Measurements from ENCODE around the gene TMEM201. TPM values are rescaled to one million over a fixed set of nuclear protein-coding genes. Genes with fewer than 3 reads are reported as not detected.

TMEM201 gene
- total and polyA plus RNA-seq, 2 of the 13 experiments (the other 11 are each of a cell fraction or from before 2014, with no cell fraction given) = 1.5 to 8.2 TPM

- TF ChIP-seq ZSCAN21 (CRISPR knock-in tag; IDR thresholded peaks at IDR 0.05; ENCODE audit: borderline replicate concordance) (peak; percentile 77; the same call in 1 of the 2 replicates), ZNF282 (IDR thresholded peaks at IDR 0.05; ENCODE audit: partially characterized antibody) (no peak), KDM2A (CRISPR knock-in tag; IDR thresholded peaks at IDR 0.05; ENCODE audit: borderline replicate concordance, low read depth) (peak; percentile 41; the same call in 1 of the 2 replicates), HIVEP1 (CRISPR knock-in tag; IDR thresholded peaks at IDR 0.05) (0 out of 2 replicates have a peak, but pooled peaks have one; percentile 28), ZBTB43 (CRISPR knock-in tag; conservative IDR thresholded peaks at IDR 0.05) (0 out of 2 replicates have a peak, but pooled peaks have one; percentile 30), RFX1 (IDR thresholded peaks at IDR 0.05) (no peak), CHD2 (IDR thresholded peaks at IDR 0.05; ENCODE audit: low read depth, low read length) (peak; percentile 93), RBM39 (IDR thresholded peaks at IDR 0.05; ENCODE audit: low read depth, low read length, poor library complexity, severe bottlenecking) (no peak), ZFP36L1 (CRISPR knock-in tag; IDR thresholded peaks at IDR 0.05) (peak; percentile 69; the same call in 1 of the 2 replicates), JUND (CRISPR knock-in tag; IDR thresholded peaks at IDR 0.05) (no peak), SIN3B (IDR thresholded peaks at IDR 0.05; ENCODE audit: low read length) (0 out of 2 replicates have a peak, but pooled peaks have one; percentile 29), CHCHD3 (CRISPR knock-in tag; IDR thresholded peaks at IDR 0.05) (no peak), DRAP1 (CRISPR knock-in tag; IDR thresholded peaks at IDR 0.05) (peak; percentile 87), HOXA9 (CRISPR knock-in tag; IDR thresholded peaks at IDR 0.05; ENCODE audit: borderline replicate concordance) (0 out of 2 replicates have a peak, but pooled peaks have one; percentile 13), SIN3A (IDR thresholded peaks at IDR 0.05; ENCODE audit: borderline replicate concordance, low read depth, low read length) (peak; percentile 76), SRY (CRISPR knock-in tag; IDR thresholded peaks at IDR 0.05) (peak; percentile 60), NFYB (CRISPR knock-in tag; IDR thresholded peaks at IDR 0.05) (peak; percentile 81), ESRRA (CRISPR knock-in tag; IDR thresholded peaks at IDR 0.05; ENCODE audit: low read depth) (peak; percentile 40; the same call in 1 of the 2 replicates), ZNF800 (CRISPR knock-in tag; IDR thresholded peaks at IDR 0.05) (no peak), ZHX1 (CRISPR knock-in tag; IDR thresholded peaks at IDR 0.05; ENCODE audit: low read depth) (peak; percentile 83; the same call in 1 of the 2 replicates), ZNF264 (CRISPR knock-in tag; IDR thresholded peaks at IDR 0.05) (no peak), MXD1 (CRISPR knock-in tag; IDR thresholded peaks at IDR 0.05) (peak; percentile 43; the same call in 1 of the 2 replicates), RFXAP (CRISPR knock-in tag; IDR thresholded peaks at IDR 0.05; ENCODE audit: borderline replicate concordance) (no peak), MYC (CRISPR knock-in tag; IDR thresholded peaks at IDR 0.05; ENCODE audit: borderline replicate concordance) (peak; percentile 54)
Measured at GRCh38 chr1:9539165-9539828, 49.4 kb upstream of the TMEM201 start, which contains the start of gene SLC25A33 (continued).
